ENCODE results near the gene PNLDC1.

- TF ChIP-seq CTCF (conservative IDR thresholded peaks at IDR 0.05; ENCODE audit: low read depth, low read length) (no peak), RAD21 (IDR thresholded peaks at IDR 0.05; ENCODE audit: low read length) (no peak)
Measured at GRCh38 chr6:159788753-159789376, 11.2 kb upstream of the PNLDC1 start.
